NCI-H345 treated with DMSO at 0.1 percent for 48 hours (cell line): ENCODE measurements around the gene NTSR1.

Experiments used
- DNase-seq: peaks from one replicate; lab custom pipeline; 2025; ENCODE audit not compliant: unreplicated experiment; lab: John Stamatoyannopoulos, UW

NTSR1 gene

DNA sequence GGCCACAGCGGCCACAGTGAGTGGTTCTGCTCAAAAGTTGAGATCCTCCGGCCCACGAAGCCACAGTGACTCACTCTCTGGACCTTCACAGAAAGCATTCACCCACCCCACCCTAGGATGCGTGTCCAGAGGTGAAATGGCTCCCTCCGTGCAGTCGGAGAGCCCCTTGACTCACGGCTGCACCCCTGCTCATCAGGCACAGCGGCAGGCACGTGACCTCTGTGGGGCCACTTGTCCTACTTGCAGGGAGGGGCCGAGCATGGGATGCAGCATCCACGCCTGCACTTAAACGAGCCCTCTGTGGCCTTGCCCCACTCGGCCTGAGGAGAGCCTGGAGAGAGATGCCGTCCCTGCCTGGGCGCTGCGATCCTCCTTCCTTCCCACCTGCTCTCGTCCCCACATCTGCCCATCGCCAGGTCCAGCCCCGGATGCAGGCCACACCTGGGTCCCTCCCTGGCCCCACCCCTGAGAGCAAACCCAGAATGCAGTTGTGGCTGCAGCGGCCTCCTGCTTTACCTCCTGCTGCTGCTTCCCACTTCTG, 28.7 kb downstream of the NTSR1 start:
- DNase-seq: no peak

- DNase-seq: no peak
Observed at GRCh38 chr20:62738025-62738881, 29.6 kb downstream of the NTSR1 start.

- DNase-seq: no peak
Observed at GRCh38 chr20:62739067-62739466, 30.4 kb downstream of the NTSR1 start.

- DNase-seq: no peak
Observed at GRCh38 chr20:62739581-62740285, 31.1 kb downstream of the NTSR1 start.

DNA sequence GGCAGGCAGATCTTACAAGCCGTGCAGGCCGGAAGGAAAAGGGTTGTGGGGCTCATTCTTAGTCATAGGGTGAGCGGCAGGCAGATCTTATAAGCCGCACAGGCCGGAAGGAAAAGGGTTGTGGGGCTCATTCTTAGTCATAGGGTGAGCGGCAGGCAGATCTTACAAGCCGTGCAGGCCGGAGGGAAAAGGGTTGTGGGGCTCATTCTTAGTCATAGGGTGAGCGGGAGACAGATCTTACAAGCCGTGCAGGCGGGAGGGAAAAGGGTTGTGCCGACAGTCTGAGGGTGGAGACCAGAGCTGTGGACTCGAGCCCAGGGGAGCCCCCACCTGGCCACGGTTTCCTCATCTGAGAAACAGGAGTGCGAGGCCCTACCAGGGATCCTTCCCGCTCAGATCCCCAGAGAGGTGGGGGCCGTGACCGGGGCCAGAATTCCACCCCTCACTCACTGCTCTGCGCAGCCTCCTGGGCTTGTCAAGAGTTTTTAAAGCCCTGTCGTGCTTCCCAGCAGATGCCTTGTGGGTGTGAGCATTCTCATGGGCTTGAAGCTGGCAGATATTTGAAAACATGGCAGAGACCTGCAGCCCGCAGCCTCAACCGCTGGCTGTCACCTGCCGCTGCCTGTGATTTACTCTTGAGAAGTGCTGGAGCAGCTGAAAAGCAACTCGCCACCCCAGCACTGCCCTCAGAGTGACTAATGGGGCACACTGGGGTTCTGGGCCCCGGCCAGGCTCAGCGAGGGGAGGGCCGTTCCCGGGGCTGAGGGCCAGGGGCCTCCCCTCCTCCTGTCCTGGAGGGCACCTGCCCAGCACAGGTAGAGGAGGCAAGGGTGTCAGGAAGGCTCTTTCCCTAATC, 31.9 kb downstream of the NTSR1 start:
- DNase-seq: no peak

DNA sequence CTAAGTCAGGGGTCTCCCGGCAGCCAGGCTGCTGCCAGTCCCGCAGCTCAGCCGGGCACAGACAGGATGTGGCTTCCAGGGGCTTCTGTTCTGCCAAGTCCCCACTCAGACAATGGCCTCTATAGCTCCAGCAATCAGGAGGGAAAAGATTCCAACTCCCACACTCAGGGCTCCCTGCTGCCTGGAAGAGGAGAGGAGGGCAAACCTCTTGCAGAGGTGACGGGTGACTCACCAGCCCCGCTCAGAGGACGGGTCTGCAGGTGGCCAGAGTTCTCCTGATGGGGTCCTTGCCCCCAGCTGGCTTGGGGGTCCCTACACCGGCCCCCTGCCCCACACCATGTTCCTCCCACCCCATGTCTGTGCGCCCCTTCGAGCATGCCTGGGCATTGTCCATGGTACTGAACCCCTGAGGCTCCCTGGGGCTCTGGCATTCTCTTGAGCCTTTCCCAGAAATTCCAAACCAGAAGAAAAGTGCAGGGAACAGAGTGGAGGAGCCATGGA, 32.6 kb downstream of the NTSR1 start:
- DNase-seq: no peak

DNA sequence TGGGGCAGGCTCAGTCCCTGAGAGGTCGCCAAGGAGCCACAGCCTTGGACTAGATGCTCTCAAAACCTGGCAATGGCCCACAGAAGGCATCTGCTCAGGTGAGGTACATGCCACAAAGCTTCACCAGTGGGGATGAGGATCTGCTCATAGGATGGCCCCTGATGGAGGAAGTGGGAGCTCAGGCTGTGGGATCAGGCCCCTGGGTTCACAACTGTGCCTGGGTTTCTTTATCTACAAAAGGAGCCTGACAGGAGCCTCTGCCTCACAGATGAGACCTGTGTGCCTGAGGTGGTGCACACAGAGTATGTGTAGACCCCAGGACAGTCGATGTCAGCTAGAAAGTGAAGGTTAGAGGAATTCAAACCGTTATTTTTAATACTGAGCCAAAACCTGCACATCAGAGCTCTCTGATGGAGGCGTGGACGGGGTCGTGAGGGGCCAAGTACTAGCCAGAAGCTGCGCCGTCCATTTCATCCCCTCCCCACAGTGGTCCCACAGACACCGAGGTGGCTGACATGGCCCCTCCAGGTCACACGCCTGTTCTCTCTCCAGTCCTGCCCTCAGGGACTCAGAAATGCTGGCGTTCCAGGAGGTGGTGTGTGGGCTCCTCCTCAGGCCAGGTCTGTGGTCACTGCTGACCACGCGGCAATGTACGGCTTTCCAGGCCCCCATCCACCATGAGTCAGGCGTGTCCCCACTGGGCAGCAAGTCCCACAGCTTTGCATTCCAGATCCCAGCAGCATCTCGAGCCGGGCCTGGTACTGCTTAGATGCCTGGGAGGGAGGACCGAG, 33.3 kb downstream of the NTSR1 start:
- no peak for DNase-seq

GRCh38 chr20:62742550-62742949, 33.9 kb downstream of the NTSR1 start:
- no peak for DNase-seq

GRCh38 chr20:62742979-62743776, 34.5 kb downstream of the NTSR1 start:
- no peak for DNase-seq

GRCh38 chr20:62743777-62744317, 35.2 kb downstream of the NTSR1 start:
- no peak for DNase-seq

- no peak for DNase-seq
Observed at GRCh38 chr20:62744741-62745191, 36.1 kb downstream of the NTSR1 start.

DNA sequence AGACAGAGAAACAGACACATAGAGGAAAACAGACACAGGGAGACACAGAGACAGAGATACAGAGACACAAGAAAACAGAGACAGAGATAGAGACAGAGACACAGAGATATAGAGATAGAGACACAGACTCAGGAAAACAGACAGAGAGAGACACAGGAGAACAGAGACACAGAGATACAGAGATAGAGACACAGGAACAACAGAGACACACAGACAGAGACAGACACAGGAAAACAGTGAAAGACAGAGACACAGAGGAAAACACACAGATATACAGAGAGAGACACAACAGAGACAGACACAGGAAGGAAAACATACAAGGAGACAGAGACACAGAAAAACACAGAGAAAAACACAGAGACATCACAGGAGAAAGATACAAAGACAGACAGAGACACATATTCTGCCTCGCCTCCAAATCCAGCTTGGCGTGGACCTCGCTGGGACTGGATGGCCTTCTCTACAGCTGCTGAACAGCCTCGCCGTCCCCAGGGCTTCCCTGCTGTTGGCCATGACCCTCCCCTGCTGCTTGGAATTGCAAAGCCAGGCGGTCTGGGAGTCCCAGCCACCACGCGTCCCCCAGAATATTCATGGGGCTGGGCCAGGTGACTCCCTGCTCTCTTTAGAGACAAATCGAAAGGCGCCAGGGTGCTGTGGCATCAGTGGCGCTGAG, 36.8 kb downstream of the NTSR1 start:
- DNase-seq: no peak

DNA sequence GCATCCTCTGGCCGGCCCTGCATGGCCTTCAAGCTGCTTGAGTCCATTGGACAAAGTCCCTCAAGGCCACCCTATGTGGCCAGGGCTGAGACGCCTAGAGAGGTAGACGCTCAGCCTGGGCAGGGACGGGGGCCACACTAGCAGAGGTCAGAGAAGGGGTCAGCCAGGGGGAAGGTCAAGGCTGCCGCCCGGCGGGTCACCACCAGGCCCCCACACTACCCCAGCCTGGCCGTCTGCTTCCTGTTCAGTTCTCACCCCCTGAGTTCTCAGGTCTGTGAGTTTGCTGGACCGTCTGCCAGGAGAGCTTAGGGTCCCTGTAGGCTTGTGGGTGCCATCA, 37.3 kb downstream of the NTSR1 start:
- no peak for DNase-seq

DNA sequence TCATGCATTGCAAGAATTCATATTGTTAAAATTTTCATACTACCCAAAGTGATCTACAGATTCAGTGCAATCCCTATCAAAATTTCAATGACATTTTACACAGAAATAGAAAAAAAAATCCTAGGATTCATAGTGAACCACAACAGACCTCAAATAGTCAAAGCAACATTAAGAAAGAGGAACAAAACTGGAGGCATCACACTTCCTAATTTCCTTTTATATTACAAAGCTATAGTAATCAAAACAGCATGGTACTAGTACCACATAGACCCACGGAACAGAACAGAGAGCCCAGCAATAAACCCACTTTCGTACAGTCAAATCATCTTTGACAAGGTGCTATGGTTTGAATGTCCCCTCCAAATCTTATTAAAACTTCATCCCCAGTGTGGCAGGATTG, 39.7 kb downstream of the NTSR1 start:
- DNase-seq: no peak

DNA sequence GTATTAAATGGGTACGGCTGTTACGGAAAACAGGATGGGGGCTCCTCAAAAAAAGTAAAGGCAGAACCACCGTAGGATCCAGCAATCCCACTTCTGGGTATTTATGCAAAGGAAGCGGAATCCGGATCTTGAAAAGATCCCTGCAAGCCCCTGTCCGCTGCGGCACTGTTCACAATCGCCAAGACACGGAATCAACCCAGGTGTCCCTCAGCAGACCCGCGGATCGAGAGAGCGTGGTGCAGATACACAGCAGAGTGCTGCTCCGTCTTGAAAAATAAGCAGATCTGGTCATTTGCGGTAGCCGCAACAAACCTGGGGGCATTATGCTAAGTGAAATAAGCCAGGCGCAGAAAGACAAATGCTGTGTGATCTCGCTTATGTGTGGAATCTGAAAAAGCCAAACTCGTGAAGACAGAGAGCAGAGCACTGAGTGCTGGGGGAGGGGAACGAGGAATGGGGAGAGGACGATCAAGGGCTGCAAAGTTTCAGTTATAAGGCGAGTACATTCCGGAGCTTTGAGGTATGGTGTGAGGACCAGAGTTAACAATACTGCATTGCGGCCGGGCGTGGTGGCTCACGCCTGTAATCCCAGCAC, 41.3 kb downstream of the NTSR1 start:
- DNase-seq: no peak

DNA sequence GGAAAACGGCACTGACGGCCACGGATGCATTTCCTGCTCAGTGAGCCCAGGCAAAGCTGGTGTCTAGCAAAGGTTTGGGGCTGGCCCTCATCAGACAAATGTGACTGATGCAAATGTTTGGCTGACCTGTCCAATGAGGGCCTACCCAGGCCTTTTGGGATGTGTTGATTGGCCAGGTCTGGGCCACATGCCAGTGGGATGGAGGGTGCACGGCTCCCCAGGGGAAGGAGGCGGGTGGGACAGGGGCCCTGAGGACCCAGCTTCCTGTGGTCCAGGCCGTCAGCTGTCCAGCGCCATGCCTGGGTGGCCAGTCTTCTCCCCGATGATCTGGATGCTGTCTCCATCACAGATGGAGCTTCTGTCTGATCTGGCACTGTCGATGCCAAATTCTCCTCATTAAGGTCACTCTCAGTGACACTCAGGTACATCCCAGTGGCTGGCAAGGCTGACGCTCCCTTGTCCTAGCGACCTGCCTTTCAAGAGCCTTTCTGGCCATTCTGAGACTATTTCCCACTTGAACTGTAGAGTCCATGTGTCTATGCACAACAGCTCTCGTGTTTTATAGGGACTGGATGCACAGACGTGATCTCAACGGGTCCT, 43.0 kb downstream of the NTSR1 start:
- no peak for DNase-seq

DNA sequence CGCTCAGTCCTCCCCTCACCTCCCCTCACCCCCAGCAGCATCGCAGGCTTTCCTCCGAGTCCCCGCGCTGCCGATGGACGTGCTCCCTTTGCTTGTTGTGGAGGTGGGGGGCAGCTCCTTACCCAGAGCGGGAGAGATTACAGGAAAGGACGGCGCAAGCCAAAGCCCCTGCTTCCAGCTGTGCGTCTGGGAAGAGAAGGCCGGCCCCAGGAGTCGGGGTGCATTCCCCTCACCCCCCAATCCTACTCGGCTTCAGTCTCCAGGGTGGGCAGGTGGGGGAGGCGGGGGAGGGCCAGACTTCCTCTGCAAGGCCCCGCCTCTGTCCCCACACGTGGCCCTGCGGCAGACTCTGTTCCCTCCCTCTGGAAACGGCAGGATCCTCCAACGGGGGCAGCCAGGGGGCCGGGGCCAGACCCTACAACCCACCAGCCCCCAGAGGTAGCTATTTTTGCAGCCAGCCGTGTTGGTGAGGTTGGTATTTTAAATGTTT, 43.6 kb downstream of the NTSR1 start:
- no peak for DNase-seq
